ENCODE results near the gene PUDP. TPM values are rescaled to one million over a fixed set of nuclear protein-coding genes. Genes with fewer than 3 reads are reported as not detected.
A peak's percentile ranks its signal among the peaks of the same experiment; 100 is the strongest.
"Not testable (repeated sequence)": the region's sequence is repeated elsewhere in the genome, so short reads cannot be mapped to it uniquely, and the experiment has no call there.

PUDP gene
- total RNA-seq (ENCODE audit: insufficient read depth, low replicate concordance), result 8.9 TPM

GRCh38 chrX:7147978-7148854 lies at the start of gene PUDP:
Gene PUDP, minus strand, starts transcription at chrX:7148153. Its CDS starts 40 bp downstream, at chrX:7148113.
- peak; percentile 87 for DNase-seq (ENCODE audit: low spot score)

GRCh38 chrX:7194606-7195005 lies 46.7 kb upstream of the PUDP start:
- no peak for DNase-seq (ENCODE audit: low spot score)

- no peak for DNase-seq (ENCODE audit: low spot score)
Measured at GRCh38 chrX:7192871-7193270, 44.9 kb upstream of the PUDP start.

GRCh38 chrX:7191681-7192110 lies 43.7 kb upstream of the PUDP start:
- DNase-seq (ENCODE audit: low spot score), result no peak

- no peak for DNase-seq (ENCODE audit: low spot score)
Measured at GRCh38 chrX:7190157-7190556, 42.2 kb upstream of the PUDP start.

- DNase-seq (ENCODE audit: low spot score), result no peak
Measured at GRCh38 chrX:7188672-7189071, 40.7 kb upstream of the PUDP start.

GRCh38 chrX:7184816-7185215 lies 36.9 kb upstream of the PUDP start:
- no peak for DNase-seq (ENCODE audit: low spot score)

- DNase-seq (ENCODE audit: low spot score), result no peak
Measured at GRCh38 chrX:7179446-7179845, 31.5 kb upstream of the PUDP start.

- not testable (repeated sequence) for DNase-seq (ENCODE audit: low spot score)
Measured at GRCh38 chrX:7178859-7179258, 30.9 kb upstream of the PUDP start.

GRCh38 chrX:7170898-7171297 lies 22.9 kb upstream of the PUDP start:
- DNase-seq (ENCODE audit: low spot score), result no peak

GRCh38 chrX:7169627-7170026 lies 21.7 kb upstream of the PUDP start:
- DNase-seq (ENCODE audit: low spot score), result no peak

GRCh38 chrX:7168371-7168770 lies 20.4 kb upstream of the PUDP start:
- DNase-seq (ENCODE audit: low spot score), result no peak

- DNase-seq (ENCODE audit: low spot score), result no peak
Measured at GRCh38 chrX:7164174-7164573, 16.2 kb upstream of the PUDP start.

GRCh38 chrX:7163146-7163677 lies 15.3 kb upstream of the PUDP start:
- DNase-seq (ENCODE audit: low spot score), result peak; percentile 1

- no peak for DNase-seq (ENCODE audit: low spot score)
Measured at GRCh38 chrX:7159149-7159861, 11.4 kb upstream of the PUDP start.

GRCh38 chrX:7158468-7158990 lies 10.6 kb upstream of the PUDP start:
- no peak for DNase-seq (ENCODE audit: low spot score)

GRCh38 chrX:7156879-7157278 lies 8.9 kb upstream of the PUDP start:
- no peak for DNase-seq (ENCODE audit: low spot score)

- DNase-seq (ENCODE audit: low spot score), result no peak
Measured at GRCh38 chrX:7155163-7155562, 7.2 kb upstream of the PUDP start.

GRCh38 chrX:7154041-7154597 lies 6.2 kb upstream of the PUDP start:
- DNase-seq (ENCODE audit: low spot score), result no peak

GRCh38 chrX:7153231-7153630 lies 5.3 kb upstream of the PUDP start:
- DNase-seq (ENCODE audit: low spot score), result no peak

- no peak for DNase-seq (ENCODE audit: low spot score)
Measured at GRCh38 chrX:7149411-7149810, 1.5 kb upstream of the PUDP start.

- DNase-seq (ENCODE audit: low spot score), result peak; percentile 29
Measured at GRCh38 chrX:7147413-7147977, 458 bp downstream of the PUDP start, which contains the start of gene STS. Gene STS, plus strand, starts transcription at chrX:7147712. Its CDS starts 105,488 bp downstream, at chrX:7253200.
